Panc1 (cell line): ENCODE data around the gene LINC00305. TPM values are rescaled to one million over a fixed set of nuclear protein-coding genes. Genes with fewer than 3 reads are reported as not detected.

Source experiments
- ATAC-seq: fragments of 200-7000 bp; cut with Tn5 transposase; 2 replicates; pipeline ENCODE4 v1.9.1; 2020; ENCODE audit warnings: mild to moderate bottlenecking, moderate library complexity
- BruUV-seq: library from RNA; stranded (reverse); fragments of 400-500 nt; replicated peaks from 2 replicates; lab custom pipeline; 2021; lab: Mats Ljungman, UMichigan
- CTCF ChIA-PET: fragments of 300-600 bp; sonication (Branson Sonifier 250); formaldehyde crosslinking; loops from one replicate; lab custom pipeline; 2022; ENCODE audit warnings: antibody characterized with exemption; lab: Charles Lee
- POLR2A ChIA-PET: fragments of 300-600 bp; sonication (Branson Sonifier 250); formaldehyde crosslinking; loops from one replicate; lab custom pipeline; 2022; ENCODE audit warnings: antibody characterized with exemption; lab: Charles Lee
- DNase-seq: peaks from one replicate; pipeline ENCODE4 v3.0.0-alpha.2; 2010; ENCODE audit warnings: low read depth, low spot score
- H3K27ac ChIP-seq: 2 replicates; pipeline ENCODE4 v1.5.1; 2011; ENCODE audit warnings: mild to moderate bottlenecking, low read length, inconsistent platforms
- H3K27me3 ChIP-seq: fragments of 200-500 bp; sonication (Bioruptor generic); 2 replicates; pipeline ENCODE4 v1.6.0; 2014; ENCODE audit warnings: low read length, inconsistent platforms; ENCODE audit not compliant: control insufficient read depth, insufficient read depth
- H3K36me3 ChIP-seq: fragments of 200-500 bp; sonication (Bioruptor generic); 2 replicates; pipeline ENCODE4 v1.5.1; 2014; ENCODE audit warnings: inconsistent platforms, mild to moderate bottlenecking, low read length, moderate library complexity; ENCODE audit not compliant: control insufficient read depth, insufficient read depth
- H3K4me1 ChIP-seq: 2 replicates; pipeline ENCODE4 v1.5.1; 2011; ENCODE audit warnings: inconsistent platforms, mild to moderate bottlenecking, low read length, moderate library complexity; ENCODE audit not compliant: control insufficient read depth, insufficient read depth
- H3K4me3 ChIP-seq, 2 experiments: 2 replicates each; pipeline ENCODE4 v1.5.1; 2011 to 2012; ENCODE audit warnings: low read depth in 2 of 2, low read length in 2 of 2, mild to moderate bottlenecking in 2 of 2, inconsistent platforms in 1 of 2, moderate library complexity in 1 of 2
- H3K9me3 ChIP-seq: fragments of 200-500 bp; sonication (Bioruptor generic); 2 replicates; pipeline ENCODE4 v1.5.1; 2014; ENCODE audit warnings: low read depth, mild to moderate bottlenecking, inconsistent platforms, low read length, moderate library complexity; ENCODE audit not compliant: control insufficient read depth, insufficient read depth
- POLR2AphosphoS5 ChIP-seq: IDR thresholded peaks from 2 replicates; pipeline ENCODE4 v1.6.1; 2012; ENCODE audit warnings: mild to moderate bottlenecking, low read depth, low read length, moderate library complexity
- SIN3A ChIP-seq: IDR thresholded peaks from 2 replicates; pipeline ENCODE4 v1.6.1; 2012; ENCODE audit warnings: low read depth, mild to moderate bottlenecking, low read length, moderate library complexity, borderline replicate concordance; ENCODE audit not compliant: insufficient read depth
- TCF7L2 ChIP-seq: IDR thresholded peaks from 2 replicates; pipeline ENCODE4 v1.6.1; 2011; ENCODE audit warnings: mild to moderate bottlenecking, low read depth, low read length, inconsistent platforms
- in situ Hi-C: cut with HindIII; loops from 2 replicates; pipeline ENCODE4 v1.10.0; 2016; ENCODE audit warnings: low sequenced_read_pairs, low pct_unique_long_range_greater_than_20kb
- intact Hi-C: fragments of 100-400 bp; cut with micrococcal nuclease; formaldehyde crosslinking; loops from one replicate; pipeline ENCODE4 v1.10.0; 2022; ENCODE audit not compliant: unreplicated experiment
- total RNA-seq: library from RNA; stranded (reverse); gene quantifications from one replicate; pipeline ENCODE4 v1.2.1, GENCODE V29; 2021; ENCODE audit not compliant: unreplicated experiment
- TF ChIP-seq, protein P1 (sequence below), 2 experiments: IDR thresholded peaks; 2 replicates each; pipeline ENCODE4 v1.6.1; 2011 to 2012; ENCODE audit warnings: low read depth in 2 of 2, control low read depth in 1 of 2, low read length in 1 of 2, mild to moderate bottlenecking in 1 of 2, moderate library complexity in 1 of 2; ENCODE audit not compliant: insufficient read depth in 1 of 2
- TF ChIP-seq, protein P2 (sequence below): fragments of 450-650 bp; IDR thresholded peaks from 2 replicates; pipeline ENCODE4 v1.5.1; 2017; ENCODE audit warnings: mild to moderate bottlenecking

LINC00305 gene
- total RNA-seq, 1 experiment from 2014 or later = not detected

DNA sequence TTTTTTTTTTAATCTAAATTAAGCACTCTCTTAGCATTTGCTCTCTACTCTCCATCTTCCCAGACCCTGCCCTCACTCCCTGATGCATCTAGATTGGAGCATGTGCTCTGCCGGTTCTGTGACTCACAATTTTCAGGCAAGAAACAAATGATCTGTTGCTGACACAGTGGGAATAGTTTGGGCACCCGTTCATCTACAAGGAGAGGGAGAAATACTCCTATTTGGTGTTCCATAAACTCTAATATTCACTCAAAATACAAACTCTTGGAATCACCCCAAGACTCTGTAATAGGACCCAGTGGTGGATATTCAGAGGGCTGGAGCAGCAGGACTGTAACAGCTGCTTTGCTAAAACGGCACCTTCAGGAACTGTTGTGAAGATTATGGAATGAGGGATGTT is 37.1 kb upstream of the LINC00305 start:
- no peak overlapping the region for H3K27ac ChIP-seq
- intact Hi-C loops = no loop called here
- CTCF ChIA-PET = no interaction called here
- H3K9me3 ChIP-seq = no peaks in the 10 kb centered on the region
- TF ChIP-seq, protein P1, sequence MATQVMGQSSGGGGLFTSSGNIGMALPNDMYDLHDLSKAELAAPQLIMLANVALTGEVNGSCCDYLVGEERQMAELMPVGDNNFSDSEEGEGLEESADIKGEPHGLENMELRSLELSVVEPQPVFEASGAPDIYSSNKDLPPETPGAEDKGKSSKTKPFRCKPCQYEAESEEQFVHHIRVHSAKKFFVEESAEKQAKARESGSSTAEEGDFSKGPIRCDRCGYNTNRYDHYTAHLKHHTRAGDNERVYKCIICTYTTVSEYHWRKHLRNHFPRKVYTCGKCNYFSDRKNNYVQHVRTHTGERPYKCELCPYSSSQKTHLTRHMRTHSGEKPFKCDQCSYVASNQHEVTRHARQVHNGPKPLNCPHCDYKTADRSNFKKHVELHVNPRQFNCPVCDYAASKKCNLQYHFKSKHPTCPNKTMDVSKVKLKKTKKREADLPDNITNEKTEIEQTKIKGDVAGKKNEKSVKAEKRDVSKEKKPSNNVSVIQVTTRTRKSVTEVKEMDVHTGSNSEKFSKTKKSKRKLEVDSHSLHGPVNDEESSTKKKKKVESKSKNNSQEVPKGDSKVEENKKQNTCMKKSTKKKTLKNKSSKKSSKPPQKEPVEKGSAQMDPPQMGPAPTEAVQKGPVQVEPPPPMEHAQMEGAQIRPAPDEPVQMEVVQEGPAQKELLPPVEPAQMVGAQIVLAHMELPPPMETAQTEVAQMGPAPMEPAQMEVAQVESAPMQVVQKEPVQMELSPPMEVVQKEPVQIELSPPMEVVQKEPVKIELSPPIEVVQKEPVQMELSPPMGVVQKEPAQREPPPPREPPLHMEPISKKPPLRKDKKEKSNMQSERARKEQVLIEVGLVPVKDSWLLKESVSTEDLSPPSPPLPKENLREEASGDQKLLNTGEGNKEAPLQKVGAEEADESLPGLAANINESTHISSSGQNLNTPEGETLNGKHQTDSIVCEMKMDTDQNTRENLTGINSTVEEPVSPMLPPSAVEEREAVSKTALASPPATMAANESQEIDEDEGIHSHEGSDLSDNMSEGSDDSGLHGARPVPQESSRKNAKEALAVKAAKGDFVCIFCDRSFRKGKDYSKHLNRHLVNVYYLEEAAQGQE (IDR thresholded peaks at IDR 0.05; ENCODE audit: insufficient read depth in 1 of 2, low read depth in 2 of 2, low read length in 1 of 2) = no peak
- TF ChIP-seq TCF7L2 = no peak
- no peak for TF ChIP-seq SIN3A
- TF ChIP-seq POLR2AphosphoS5 = no peak
- TF ChIP-seq, protein P2, sequence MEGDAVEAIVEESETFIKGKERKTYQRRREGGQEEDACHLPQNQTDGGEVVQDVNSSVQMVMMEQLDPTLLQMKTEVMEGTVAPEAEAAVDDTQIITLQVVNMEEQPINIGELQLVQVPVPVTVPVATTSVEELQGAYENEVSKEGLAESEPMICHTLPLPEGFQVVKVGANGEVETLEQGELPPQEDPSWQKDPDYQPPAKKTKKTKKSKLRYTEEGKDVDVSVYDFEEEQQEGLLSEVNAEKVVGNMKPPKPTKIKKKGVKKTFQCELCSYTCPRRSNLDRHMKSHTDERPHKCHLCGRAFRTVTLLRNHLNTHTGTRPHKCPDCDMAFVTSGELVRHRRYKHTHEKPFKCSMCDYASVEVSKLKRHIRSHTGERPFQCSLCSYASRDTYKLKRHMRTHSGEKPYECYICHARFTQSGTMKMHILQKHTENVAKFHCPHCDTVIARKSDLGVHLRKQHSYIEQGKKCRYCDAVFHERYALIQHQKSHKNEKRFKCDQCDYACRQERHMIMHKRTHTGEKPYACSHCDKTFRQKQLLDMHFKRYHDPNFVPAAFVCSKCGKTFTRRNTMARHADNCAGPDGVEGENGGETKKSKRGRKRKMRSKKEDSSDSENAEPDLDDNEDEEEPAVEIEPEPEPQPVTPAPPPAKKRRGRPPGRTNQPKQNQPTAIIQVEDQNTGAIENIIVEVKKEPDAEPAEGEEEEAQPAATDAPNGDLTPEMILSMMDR = no peak
- no peak for ATAC-seq
- no TSS peak for BruUV-seq
- no peaks in the 10 kb centered on the region for H3K27me3 ChIP-seq
- in situ Hi-C loops = no loop called here
- H3K36me3 ChIP-seq = no peaks in the 10 kb centered on the region
- no peak for DNase-seq
- no peaks in the 10 kb centered on the region for H3K4me1 ChIP-seq
- no peak overlapping the region for H3K4me3 ChIP-seq
- POLR2A ChIA-PET = no interaction called here

DNA sequence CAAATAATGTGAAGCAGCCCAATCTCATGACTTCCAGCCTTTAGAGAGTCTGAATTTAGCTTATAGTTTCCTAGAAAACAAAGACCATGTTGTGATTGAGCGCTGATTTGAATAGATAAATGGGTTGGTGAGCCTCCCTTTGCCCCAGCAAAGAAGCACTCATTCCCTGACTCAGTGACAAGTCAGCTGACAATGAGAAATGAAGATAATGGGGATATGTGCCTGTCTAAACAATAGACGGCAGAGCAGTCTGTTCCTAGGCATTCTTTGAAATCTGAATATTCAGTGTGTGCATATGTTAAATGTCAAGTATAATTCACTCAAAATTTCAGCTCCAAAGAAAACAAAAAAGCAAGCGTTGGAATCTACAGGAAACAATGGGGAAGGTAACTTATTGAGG is 34.8 kb upstream of the LINC00305 start:
- ChIA-PET POLR2A (no interaction called here), CTCF (no interaction called here)
- Histone ChIP-seq H3K27me3 (no peaks in the 10 kb centered on the region), H3K4me3 (no peak overlapping the region), H3K27ac (no peak overlapping the region), H3K36me3 (no peaks in the 10 kb centered on the region), H3K4me1 (no peaks in the 10 kb centered on the region), H3K9me3 (no peaks in the 10 kb centered on the region)
- no peak for DNase-seq
- intact Hi-C loops (no loop called here), in situ Hi-C loops (no loop called here)
- BruUV-seq = no TSS peak
- TF ChIP-seq, protein P2 = no peak
- no peak for TF ChIP-seq TCF7L2
- no peak for TF ChIP-seq SIN3A
- no peak for TF ChIP-seq POLR2AphosphoS5
- TF ChIP-seq, protein P1 (IDR thresholded peaks at IDR 0.05; ENCODE audit: insufficient read depth in 1 of 2, low read depth in 2 of 2, low read length in 1 of 2) = no peak
- ATAC-seq = no peak
